H1 (cell line): ENCODE measurements around the gene IKZF3. TPM values are rescaled to one million over a fixed set of nuclear protein-coding genes. Genes with fewer than 3 reads are reported as not detected.

Source experiments
- CHD7 ChIP-seq: fragments of 300-600 bp; sonication (generic); IDR thresholded peaks from 2 replicates; pipeline ENCODE4 v1.7.1; 2012; ENCODE audit warnings: low read length, moderate library complexity, mild to moderate bottlenecking, inconsistent platforms; ENCODE audit not compliant: insufficient replicate concordance
- KDM5A ChIP-seq: fragments of 200-600 bp; IDR thresholded peaks from 2 replicates; pipeline ENCODE4 v1.7.1; 2012; ENCODE audit warnings: mild to moderate bottlenecking, low read length, inconsistent platforms, mixed read lengths
- SIRT6 ChIP-seq: IDR thresholded peaks from one replicate; pipeline ENCODE4 v1.7.1; 2012; ENCODE audit warnings: low read length, inconsistent platforms
- SP1 ChIP-seq: IDR thresholded peaks from 2 replicates; pipeline ENCODE4 v1.6.1; 2011; ENCODE audit warnings: low read depth, low read length
- polyA plus RNA-seq, 7 experiments: library from polyadenylated mRNA; depleted of rRNA in 3 of 7; stranded (reverse) in 5 of 7; unstranded in 2 of 7; fragments of >200 nt in 5 of 7; fragments of 200-250 nt in 2 of 7; gene quantifications; 1 replicate in 5 of 7; 2 replicates in 1 of 7; 4 replicates in 1 of 7; pipeline versions ENCODE4 v1.2.1 to v1.2.3, GENCODE V29; 2011 to 2013; ENCODE audit warnings: missing spikeins in 2 of 7, mixed read lengths in 2 of 7
- total RNA-seq: library from RNA; stranded (reverse); fragmentation: NEBNext Ultra II Directional; extraction: Animal tissue kit (Norgen Biotek cat#: 25700); gene quantifications from 2 replicates; pipeline ENCODE4 v1.2.1, GENCODE V29; 2021

Gene IKZF3
- total and polyA plus RNA-seq, 2 of the 8 experiments (the other 6 are each of a cell fraction or from before 2014, with no cell fraction given) = 0.23 to 0.56 TPM

- TF ChIP-seq CHD7 (no peak), SP1 (no peak), KDM5A (no peak), SIRT6 (no peak)
Observed at GRCh38 chr17:39799395-39799794, 64.7 kb downstream of the IKZF3 start (continued).
